Measurements from ENCODE around the gene PTGIS. TPM values are rescaled to one million over a fixed set of nuclear protein-coding genes. Genes with fewer than 3 reads are reported as not detected.
"Not testable (repeated sequence)": the region's sequence is repeated elsewhere in the genome, so short reads cannot be mapped to it uniquely, and the experiment has no call there.

Gene PTGIS
- total RNA-seq, 2 experiments from 2014 or later = not detected

- DNase-seq (ENCODE audit: low spot score) = no peak
- ChIA-PET POLR2A (interaction anchor here (1.1 kb wide), 1 partner anchor 318 kb away, joined by 3 read pairs; no protein-coding TSS in a partner anchor), CTCF (ENCODE audit: unreplicated experiment) (no interaction called here)
- no peaks in the 10 kb centered on the region for H3K79me2 ChIP-seq (ENCODE audit: insufficient read depth, low read depth, low read length)
- H4K20me1 ChIP-seq (ENCODE audit: insufficient read depth, low read length) = no peaks in the 10 kb centered on the region
- H3K36me3 ChIP-seq (ENCODE audit: insufficient read depth, low read length) = no peaks in the 10 kb centered on the region
- intact Hi-C loops (cut with micrococcal nuclease; ENCODE audit: unreplicated experiment) = no loop called here
- no peak overlapping the region for H3K27ac ChIP-seq (ENCODE audit: low read depth, low read length, poor library complexity, severe bottlenecking)
- TF ChIP-seq EZH2phosphoT487 (IDR thresholded peaks at IDR 0.05; ENCODE audit: borderline replicate concordance, low read depth, low read length) = no peak
- no peak for TF ChIP-seq CTCF (conservative IDR thresholded peaks at IDR 0.05; ENCODE audit: low read length)
- no peak overlapping the region for H3K4me3 ChIP-seq (ENCODE audit: low read depth, low read length, poor library complexity, severe bottlenecking)
- H2AFZ ChIP-seq (ENCODE audit: low read length) = no peak overlapping the region
- no TSS peak for BruUV-seq (replicated peaks)
- H3K9me2 ChIP-seq (ENCODE audit: insufficient read depth, low read length) = no peaks in the 10 kb centered on the region
- H3K4me1 ChIP-seq (ENCODE audit: insufficient read depth, low read length, poor library complexity, severe bottlenecking) = peaks cover 9% of the 10 kb centered on the region
- H3K9me3 ChIP-seq (ENCODE audit: low read length) = no peaks in the 10 kb centered on the region
- H3K4me2 ChIP-seq (ENCODE audit: low read length) = no peak overlapping the region
Observed at GRCh38 chr20:49568278-49569151, 578 bp upstream of the PTGIS start.

DNA sequence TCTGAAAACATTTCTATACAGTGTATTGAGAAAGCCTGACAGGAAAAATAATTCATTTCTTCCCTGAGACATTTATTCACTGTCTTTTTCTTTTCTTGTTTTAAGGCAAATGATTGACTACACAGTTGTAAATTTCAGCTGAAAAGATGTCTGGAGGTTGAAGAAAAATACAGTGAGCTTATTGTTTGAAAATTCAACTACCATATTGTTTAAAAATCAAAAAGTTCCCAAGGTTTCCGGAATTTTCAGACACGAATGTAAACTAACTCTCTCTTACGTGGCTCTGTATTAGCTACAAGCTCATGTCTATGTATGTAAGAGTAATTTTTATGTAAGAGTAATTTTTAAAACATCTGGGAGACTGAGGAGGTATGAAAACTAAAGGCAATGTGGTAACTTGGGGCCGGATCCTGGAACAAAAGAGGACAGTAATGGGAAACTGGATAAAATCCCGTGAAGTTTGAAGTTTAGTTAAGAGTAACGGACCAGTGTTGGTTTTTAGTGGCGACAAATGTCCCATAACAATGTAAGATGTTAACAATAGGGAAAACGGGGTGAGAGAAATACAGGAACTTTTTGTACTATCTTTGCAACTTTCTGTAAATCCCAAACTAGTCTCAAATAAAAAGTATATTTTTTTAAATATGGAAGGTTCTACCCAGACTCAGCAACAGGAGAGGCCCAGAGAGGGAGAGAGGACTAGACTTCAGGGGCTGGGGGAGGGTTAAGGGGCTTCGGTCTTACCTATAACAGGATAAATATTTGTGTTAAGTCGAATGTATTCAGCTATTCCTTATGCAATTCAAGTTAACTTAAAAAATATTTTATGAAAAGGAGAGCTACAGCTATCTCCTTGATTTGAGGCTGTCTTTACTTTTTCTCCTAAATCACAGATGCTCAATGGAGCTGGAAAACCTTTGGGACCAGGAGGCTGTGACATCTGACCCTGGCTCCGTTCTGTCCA, 1.3 kb downstream of the PTGIS start:
- H3K9me2 ChIP-seq (ENCODE audit: insufficient read depth, low read length) = no peaks in the 10 kb centered on the region
- BruUV-seq (replicated peaks) = no TSS peak
- no peak overlapping the region for H3K27ac ChIP-seq (ENCODE audit: low read depth, low read length, poor library complexity, severe bottlenecking)
- intact Hi-C loops (cut with micrococcal nuclease; ENCODE audit: unreplicated experiment) = no loop called here
- POLR2A ChIA-PET = interaction anchor here (0.7 to 1.5 kb wide), 2 partner anchors 11 to 39 kb away, joined by 4 read pairs; no protein-coding TSS in a partner anchor
- H4K20me1 ChIP-seq (ENCODE audit: insufficient read depth, low read length) = no peaks in the 10 kb centered on the region
- no peaks in the 10 kb centered on the region for H3K4me1 ChIP-seq (ENCODE audit: insufficient read depth, low read length, poor library complexity, severe bottlenecking)
- no peak overlapping the region for H3K4me2 ChIP-seq (ENCODE audit: low read length)
- no peaks in the 10 kb centered on the region for H3K79me2 ChIP-seq (ENCODE audit: insufficient read depth, low read depth, low read length)
- no peaks in the 10 kb centered on the region for H3K9me3 ChIP-seq (ENCODE audit: low read length)
- no peak overlapping the region for H3K4me3 ChIP-seq (ENCODE audit: low read depth, low read length, poor library complexity, severe bottlenecking)
- TF ChIP-seq EZH2phosphoT487 (IDR thresholded peaks at IDR 0.05; ENCODE audit: borderline replicate concordance, low read depth, low read length) (no peak), CTCF (conservative IDR thresholded peaks at IDR 0.05; ENCODE audit: low read length) (no peak)
- CTCF ChIA-PET (ENCODE audit: unreplicated experiment) = no interaction called here
- no peaks in the 10 kb centered on the region for H3K36me3 ChIP-seq (ENCODE audit: insufficient read depth, low read length)
- DNase-seq (ENCODE audit: low spot score) = no peak
- H2AFZ ChIP-seq (ENCODE audit: low read length) = no peak overlapping the region

DNA sequence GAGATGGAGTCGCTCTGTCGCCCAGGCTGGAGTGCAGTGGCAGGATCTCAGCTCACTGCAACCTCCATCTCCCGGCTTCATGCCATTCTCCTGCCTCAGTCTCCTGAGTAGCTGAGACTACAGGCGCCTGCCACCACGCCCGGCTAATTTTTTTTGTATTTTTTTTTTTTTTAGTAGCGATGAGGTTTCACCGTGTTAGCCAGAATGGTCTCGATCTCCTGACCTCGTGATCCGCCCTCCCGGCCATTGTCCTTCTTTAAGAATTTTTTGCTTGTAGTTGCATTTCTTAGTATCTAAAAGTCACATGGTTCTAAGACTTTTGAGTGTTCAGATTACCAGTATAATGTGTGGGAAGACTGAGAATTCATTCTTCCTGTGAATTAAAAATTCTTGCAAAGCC, 2.9 kb downstream of the PTGIS start:
- H3K9me2 ChIP-seq (ENCODE audit: insufficient read depth, low read length); H3K27ac ChIP-seq (ENCODE audit: low read depth, low read length, poor library complexity, severe bottlenecking); H3K79me2 ChIP-seq (ENCODE audit: insufficient read depth, low read depth, low read length); H3K4me3 ChIP-seq (ENCODE audit: low read depth, low read length, poor library complexity, severe bottlenecking); H4K20me1 ChIP-seq (ENCODE audit: insufficient read depth, low read length); BruUV-seq (replicated peaks); H3K9me3 ChIP-seq (ENCODE audit: low read length); DNase-seq (ENCODE audit: low spot score); H3K4me2 ChIP-seq (ENCODE audit: low read length); intact Hi-C loops (cut with micrococcal nuclease; ENCODE audit: unreplicated experiment); H3K36me3 ChIP-seq (ENCODE audit: insufficient read depth, low read length); H3K4me1 ChIP-seq (ENCODE audit: insufficient read depth, low read length, poor library complexity, severe bottlenecking); CTCF ChIA-PET (ENCODE audit: unreplicated experiment); H2AFZ ChIP-seq (ENCODE audit: low read length): not testable (repeated sequence)
- POLR2A ChIA-PET = interaction anchor here (0.5 to 1.5 kb wide), 4 partner anchors 9 to 588 kb away, joined by 3 to 4 read pairs (median 4); no protein-coding TSS in a partner anchor
